Keratinocyte (primary cell): ENCODE data around the gene LDLRAD4. TPM values are rescaled to one million over a fixed set of nuclear protein-coding genes. Genes with fewer than 3 reads are reported as not detected.

Experiments used
- DNase-seq: peaks from one replicate; pipeline ENCODE4 v3.0.0-alpha.2; 2011; ENCODE audit warnings: low read depth, missing footprints, low spot score
- FAIRE-seq: peaks from 2 replicates; lab custom pipeline; 2011; peaks lifted over from hg19 to GRCh38; lab: Jason Lieb, UNC
- H2AFZ ChIP-seq: 2 replicates; pipeline ENCODE4 v1.6.0; 2012; ENCODE audit warnings: low read length, control low read depth, inconsistent platforms; ENCODE audit not compliant: control insufficient read depth
- H3K27ac ChIP-seq: 2 replicates; pipeline ENCODE4 v1.5.1; 2011; ENCODE audit warnings: low read length; ENCODE audit not compliant: control insufficient read depth, insufficient read depth
- H3K27me3 ChIP-seq: 3 replicates; pipeline ENCODE4 v1.6.0; 2011; ENCODE audit warnings: low read length; ENCODE audit not compliant: control insufficient read depth, insufficient read depth; ENCODE audit errors: extremely low read depth
- H3K36me3 ChIP-seq, 2 experiments: 2 replicates in 1 of 2; 3 replicates in 1 of 2; pipeline ENCODE4 v1.5.1; 2011; ENCODE audit warnings: low read length in 2 of 2, mild to moderate bottlenecking in 1 of 2; ENCODE audit not compliant: control insufficient read depth in 2 of 2, insufficient read depth in 2 of 2; ENCODE audit errors: extremely low read depth in 1 of 2
- H3K4me1 ChIP-seq: 3 replicates; pipeline ENCODE4 v1.5.1; 2011; ENCODE audit warnings: low read length; ENCODE audit not compliant: control insufficient read depth, insufficient read depth; ENCODE audit errors: extremely low read depth
- H3K4me2 ChIP-seq: 3 replicates; pipeline ENCODE4 v1.6.0; 2011; ENCODE audit warnings: low read depth, low read length; ENCODE audit not compliant: control insufficient read depth, insufficient read depth; ENCODE audit errors: extremely low read depth
- H3K4me3 ChIP-seq, 3 experiments: fragments of 200-600 bp in 1 of 3; sonication (generic) in 1 of 3; 2 replicates in 2 of 3; 3 replicates in 1 of 3; pipeline ENCODE4 v1.5.1; 2011 to 2016; ENCODE audit warnings: low read length in 3 of 3, mild to moderate bottlenecking in 3 of 3, control low read depth in 2 of 3, inconsistent platforms in 1 of 3, low read depth in 1 of 3, mixed read lengths in 1 of 3, mixed run types in 1 of 3, moderate library complexity in 1 of 3; ENCODE audit not compliant: control insufficient read depth in 2 of 3, insufficient read depth in 2 of 3; ENCODE audit errors: extremely low read depth in 1 of 3
- H3K79me2 ChIP-seq: 2 replicates; pipeline ENCODE4 v1.6.0; 2012; ENCODE audit warnings: low read length; ENCODE audit not compliant: control insufficient read depth, insufficient read depth
- H3K9ac ChIP-seq: 3 replicates; pipeline ENCODE4 v1.6.0; 2011; ENCODE audit warnings: low read length; ENCODE audit not compliant: control insufficient read depth, insufficient read depth; ENCODE audit errors: extremely low read depth
- H3K9me1 ChIP-seq: 3 replicates; pipeline ENCODE4 v1.6.0; 2011; ENCODE audit warnings: low read length; ENCODE audit not compliant: control insufficient read depth, insufficient read depth; ENCODE audit errors: extremely low read depth
- H3K9me3 ChIP-seq: 2 replicates; pipeline ENCODE4 v1.5.1; 2012; ENCODE audit warnings: low read depth, low read length; ENCODE audit not compliant: control insufficient read depth
- H4K20me1 ChIP-seq: 3 replicates; pipeline ENCODE4 v1.6.0; 2011; ENCODE audit warnings: low read length; ENCODE audit not compliant: control insufficient read depth, insufficient read depth; ENCODE audit errors: extremely low read depth
- CTCF ChIP-seq, 3 experiments: IDR thresholded peaks in 1 of 3; conservative IDR thresholded peaks in 1 of 3; optimal IDR thresholded peaks in 1 of 3; 2 replicates in 2 of 3; 3 replicates in 1 of 3; pipeline versions ENCODE3 to v1.5.1; 2011; ENCODE audit warnings: low read length in 3 of 3, mild to moderate bottlenecking in 3 of 3, moderate library complexity in 2 of 3, control low read depth in 1 of 3, inconsistent platforms in 1 of 3; ENCODE audit not compliant: insufficient read depth in 2 of 3; ENCODE audit errors: extremely low read depth in 1 of 3
- EZH2 ChIP-seq: IDR thresholded peaks from one replicate; pipeline ENCODE4 v1.6.1; 2012; ENCODE audit warnings: inconsistent platforms, mild to moderate bottlenecking, low read length, moderate library complexity
- dilution Hi-C: fragments of 300-500 bp; cut with MboI; formaldehyde crosslinking; loops from one replicate; pipeline ENCODE4 v1.7.0; 2020; ENCODE audit warnings: low sequenced_read_pairs; ENCODE audit not compliant: extremely low pct_ligation_motif_present
- polyA plus RNA-seq, 5 experiments: library from polyadenylated mRNA; depleted of rRNA in 3 of 5; stranded (reverse) in 3 of 5; stranded (forward) in 1 of 5; unstranded in 1 of 5; fragments of >200 nt; gene quantifications; 1 replicate in 1 of 5; 2 replicates in 3 of 5; 3 replicates in 1 of 5; pipeline versions ENCODE4 v1.2.1 to v1.2.3, GENCODE V29; 2011 to 2012; ENCODE audit warnings: missing spikeins in 2 of 5, low read depth in 1 of 5, low replicate concordance in 1 of 5

Gene LDLRAD4
- polyA plus RNA-seq, 1 donor (not counting 4 experiments of a cell fraction or from before 2014, with no cell fraction given), result not detected

- no peaks in the 10 kb centered on the region for H3K27me3 ChIP-seq
- H3K36me3 ChIP-seq, result no peaks in the 10 kb centered on the region
- H3K4me2 ChIP-seq, result no peak overlapping the region
- no peaks in the 10 kb centered on the region for H3K9me3 ChIP-seq
- no peak overlapping the region for H3K4me3 ChIP-seq
- FAIRE-seq (no peak), DNase-seq (no peak)
- TF ChIP-seq EZH2, result no peak
- peak in 2 of 3 experiments; percentile 54 to 68 for TF ChIP-seq CTCF (optimal IDR thresholded peaks at IDR 0.05 in 1 of 3, IDR thresholded peaks at IDR 0.05 in 1 of 3, conservative IDR thresholded peaks at IDR 0.05 in 1 of 3; ENCODE audit: extremely low read depth in 1 of 3, insufficient read depth in 2 of 3, low read length in 3 of 3)
- dilution Hi-C loops, result no loop called here
- H4K20me1 ChIP-seq, result no peaks in the 10 kb centered on the region
- H2AFZ ChIP-seq, result no peak overlapping the region
- H3K79me2 ChIP-seq, result no peaks in the 10 kb centered on the region
- H3K4me1 ChIP-seq, result no peaks in the 10 kb centered on the region
- H3K9me1 ChIP-seq, result no peaks in the 10 kb centered on the region
- H3K27ac ChIP-seq, result no peak overlapping the region
- no peak overlapping the region for H3K9ac ChIP-seq
Measured at GRCh38 chr18:13530879-13531387, 312.4 kb downstream of the LDLRAD4 start.

GRCh38 chr18:13531681-13532325, 313.2 kb downstream of the LDLRAD4 start:
- no peaks in the 10 kb centered on the region for H3K36me3 ChIP-seq
- dilution Hi-C loops, result no loop called here
- no peaks in the 10 kb centered on the region for H4K20me1 ChIP-seq
- H3K4me3 ChIP-seq, result no peak overlapping the region
- no peaks in the 10 kb centered on the region for H3K27me3 ChIP-seq
- no peak for TF ChIP-seq EZH2
- TF ChIP-seq CTCF (optimal IDR thresholded peaks at IDR 0.05 in 1 of 3, IDR thresholded peaks at IDR 0.05 in 1 of 3, conservative IDR thresholded peaks at IDR 0.05 in 1 of 3; ENCODE audit: extremely low read depth in 1 of 3, insufficient read depth in 2 of 3, low read length in 3 of 3), result no peak
- no peaks in the 10 kb centered on the region for H3K79me2 ChIP-seq
- no peak overlapping the region for H3K4me2 ChIP-seq
- no peak overlapping the region for H3K9ac ChIP-seq
- H3K9me1 ChIP-seq, result no peaks in the 10 kb centered on the region
- no peak for FAIRE-seq
- H3K9me3 ChIP-seq, result no peaks in the 10 kb centered on the region
- no peak overlapping the region for H3K27ac ChIP-seq
- H3K4me1 ChIP-seq, result no peaks in the 10 kb centered on the region
- no peak overlapping the region for H2AFZ ChIP-seq
- DNase-seq, result no peak
